Sigmoid colon (tissue), 7 donors: Measurements from ENCODE around the gene CAVIN3. TPM values are rescaled to one million over a fixed set of nuclear protein-coding genes. Genes with fewer than 3 reads are reported as not detected.

Experiments
- DNase-seq: peaks from one replicate; pipeline ENCODE4 v3.0.0-alpha.2; 2019
- H3K27ac ChIP-seq, 4 donors: fragments of 200-600 bp; sonication (generic); one replicate each; pipeline ENCODE4 v1.5.1; 2016 to 2019; ENCODE audit warnings: mild to moderate bottlenecking in 1 of 4
- H3K27me3 ChIP-seq, 3 donors: fragments of 200-600 bp; sonication (generic); one replicate each; pipeline ENCODE4 v1.5.1; 2019; ENCODE audit warnings: mild to moderate bottlenecking in 1 of 3
- H3K36me3 ChIP-seq, 4 donors: fragments of 200-600 bp; sonication (generic); one replicate each; pipeline ENCODE4 v1.5.1; 2016 to 2019
- H3K4me1 ChIP-seq, 4 donors: fragments of 200-600 bp; sonication (generic); one replicate each; pipeline ENCODE4 v1.5.1; 2017 to 2019
- H3K4me3 ChIP-seq, 4 donors: fragments of 200-600 bp; sonication (generic); one replicate each; pipeline ENCODE4 v1.5.1; 2017 to 2019; ENCODE audit warnings: mild to moderate bottlenecking in 2 of 4, moderate library complexity in 1 of 4
- H3K9me3 ChIP-seq, 4 donors: fragments of 200-600 bp in 3 of 4; sonication (generic) in 3 of 4; one replicate each; pipeline versions ENCODE4 v1.5.1 to v1.6.1; 2013 to 2019
- CTCF ChIP-seq, 4 experiments: fragments of 450-650 bp in 3 of 4; fragments of 200-600 bp in 1 of 4; IDR thresholded peaks; one replicate each; pipeline ENCODE4 v1.5.1; 2016 to 2019; ENCODE audit warnings: antibody characterized with exemption in 4 of 4, mild to moderate bottlenecking in 3 of 4, moderate library complexity in 2 of 4
- EP300 ChIP-seq, 4 donors: sonication (generic); formaldehyde crosslinking; IDR thresholded peaks; one replicate each; pipeline ENCODE4 v1.6.1; 2017; ENCODE audit warnings: antibody characterized with exemption in 4 of 4
- POLR2A ChIP-seq, 2 donors: fragments of 450-650 bp; IDR thresholded peaks; one replicate each; pipeline ENCODE4 v1.6.1; 2016; ENCODE audit warnings: antibody characterized with exemption in 2 of 2, mild to moderate bottlenecking in 2 of 2, moderate library complexity in 2 of 2
- POLR2AphosphoS5 ChIP-seq, 4 donors: sonication (generic); formaldehyde crosslinking; IDR thresholded peaks; one replicate each; pipeline ENCODE4 v1.6.1; 2017; ENCODE audit warnings: antibody characterized with exemption in 4 of 4
- WGBS, 2 donors: extraction: QIAGEN DNeasy Blood & Tissue Kit; methylation state at CpG; one replicate each; pipeline ENCODE4 v1.1.7; 2013; 5-methylcytosine and 5-hydroxymethylcytosine counted together
- intact Hi-C: fragments of 100-400 bp; cut with DNase I; formaldehyde crosslinking; loops from one replicate; pipeline ENCODE4 v1.15.1; 2023
- polyA plus RNA-seq, 3 donors: library from polyadenylated mRNA; stranded (reverse); fragments of 200-250 nt; gene quantifications; one replicate each; pipeline ENCODE4 v1.2.3, GENCODE V29; 2013
- total RNA-seq, 4 donors: library from RNA; depleted of rRNA; stranded (reverse); fragments of >200 nt; gene quantifications; one replicate each; pipeline ENCODE4 v1.1.0, GENCODE V29; 2016
- donor health status: healthy with polysubstance abuse.
- donor health status: Bipolar disorder and iron deficiency.
- donor health status: healthy.

Gene CAVIN3
- total and polyA plus RNA-seq, 7 donors: 6.9 to 294 (median 113) TPM

- H3K4me1 ChIP-seq: peaks cover 0 to 44% (median 37%) of the 10 kb centered on the region in 4 donors
- intact Hi-C loops: loop anchor here (5.0 kb wide), 1 partner anchor 634 kb away; the partner anchor contains the start of genes TRIM22 and TRIM5
- 83 to 85% methylated on average over 12 of the region's 12 CpGs for WGBS, 2 donors
- peak overlapping the region; percentile 33 to 84 (median 72) for H3K4me3 ChIP-seq
- H3K36me3 ChIP-seq: peaks cover 0 to 13% (median 0%) of the 10 kb centered on the region in 4 donors
- peak; percentile 69 for DNase-seq
- H3K27me3 ChIP-seq: no peaks in the 10 kb centered on the region
- TF ChIP-seq POLR2A (IDR thresholded peaks at IDR 0.05) (no peak), EP300 (IDR thresholded peaks at IDR 0.05) (no peak), CTCF (IDR thresholded peaks at IDR 0.05) (no peak), POLR2AphosphoS5 (IDR thresholded peaks at IDR 0.05) (no peak)
- no peaks in the 10 kb centered on the region for H3K9me3 ChIP-seq
- peak overlapping the region; percentile 95 to 99 (median 99) for H3K27ac ChIP-seq
Measured at GRCh38 chr11:6321356-6321755, 1.1 kb upstream of the CAVIN3 start.

DNA sequence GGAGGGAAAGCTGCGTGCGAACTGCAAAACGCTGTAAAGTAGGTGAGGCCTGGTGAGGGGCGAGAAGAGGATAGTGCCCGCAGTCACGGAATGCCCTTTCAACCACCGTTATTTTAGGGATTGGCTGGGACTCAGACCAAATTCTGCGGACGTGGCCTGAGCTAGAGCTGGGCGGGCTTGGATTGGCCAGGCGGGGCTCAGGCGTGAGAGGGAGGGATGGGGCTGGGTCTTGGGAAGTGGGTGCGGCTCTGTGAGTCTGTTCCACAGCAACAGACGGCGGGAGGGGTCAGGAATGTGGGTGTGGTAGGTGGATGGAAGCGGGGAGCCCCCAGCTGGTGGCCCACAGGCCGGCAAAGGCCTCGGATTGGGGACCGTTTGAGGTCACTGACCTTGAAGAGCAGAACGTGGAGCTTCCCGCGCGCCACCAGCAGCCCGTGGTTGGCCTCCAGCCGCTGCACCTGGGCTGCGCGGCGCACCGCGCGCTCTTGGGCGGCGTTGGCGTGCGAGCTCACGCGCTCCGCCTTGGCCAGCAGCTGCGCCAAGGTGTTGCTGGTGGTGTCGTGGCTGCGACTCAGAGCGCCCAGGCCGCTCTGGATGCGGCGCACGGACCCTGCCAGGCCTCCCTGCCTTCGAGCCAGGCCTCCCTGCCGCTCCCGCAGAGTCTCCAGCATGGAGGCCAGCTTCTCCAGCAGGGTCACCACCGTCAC lies 444 bp downstream of the CAVIN3 start:
- TF ChIP-seq POLR2AphosphoS5 (IDR thresholded peaks at IDR 0.05): peak; percentile 79 to 85 (median 84)
- TF ChIP-seq CTCF (IDR thresholded peaks at IDR 0.05): no peak
- TF ChIP-seq EP300 (IDR thresholded peaks at IDR 0.05): no peak
- peak; percentile 49 to 50 for TF ChIP-seq POLR2A (IDR thresholded peaks at IDR 0.05)
- H3K4me1 ChIP-seq: peaks cover 0 to 52% (median 45%) of the 10 kb centered on the region in 4 donors
- H3K27ac ChIP-seq: peak overlapping the region; percentile 95 to 99 (median 99)
- peaks cover 0 to 2% (median 0%) of the 10 kb centered on the region in 4 donors for H3K36me3 ChIP-seq
- 1 to 2% methylated on average over 50 of the region's 50 CpGs for WGBS, 2 donors
- DNase-seq: peak; percentile 96
- no peaks in the 10 kb centered on the region for H3K27me3 ChIP-seq
- intact Hi-C loops: loop anchor here (2.0 to 5.0 kb wide), 3 partner anchors 85 to 633 kb away; partner anchors contain the start of genes FHIP1B, TRIM22 and TRIM5
- H3K9me3 ChIP-seq: no peaks in the 10 kb centered on the region
- H3K4me3 ChIP-seq: peak overlapping the region; percentile 33 to 84 (median 72)

- H3K4me1 ChIP-seq: peaks cover 0 to 52% (median 45%) of the 10 kb centered on the region in 4 donors
- no peaks in the 10 kb centered on the region for H3K9me3 ChIP-seq
- WGBS, 2 donors: 25 to 53% methylated on average over 37 of the region's 37 CpGs
- peak overlapping the region; percentile 95 to 99 (median 99) for H3K27ac ChIP-seq
- H3K4me3 ChIP-seq: peak overlapping the region; percentile 33 to 84 (median 72)
- TF ChIP-seq POLR2A (IDR thresholded peaks at IDR 0.05) (peak in 1 of 2 donors; percentile 53), CTCF (IDR thresholded peaks at IDR 0.05) (no peak), POLR2AphosphoS5 (IDR thresholded peaks at IDR 0.05) (peak; percentile 66 to 72 (median 70))
- intact Hi-C loops: loop anchor here (2.0 to 5.0 kb wide), 2 partner anchors 84 to 297 kb away; partner anchors contain the start of gene FHIP1B
- DNase-seq: peak; percentile 84
- no peaks in the 10 kb centered on the region for H3K36me3 ChIP-seq
- H3K27me3 ChIP-seq: no peaks in the 10 kb centered on the region
Measured at GRCh38 chr11:6319001-6319703, 1.1 kb downstream of the CAVIN3 start.

DNA sequence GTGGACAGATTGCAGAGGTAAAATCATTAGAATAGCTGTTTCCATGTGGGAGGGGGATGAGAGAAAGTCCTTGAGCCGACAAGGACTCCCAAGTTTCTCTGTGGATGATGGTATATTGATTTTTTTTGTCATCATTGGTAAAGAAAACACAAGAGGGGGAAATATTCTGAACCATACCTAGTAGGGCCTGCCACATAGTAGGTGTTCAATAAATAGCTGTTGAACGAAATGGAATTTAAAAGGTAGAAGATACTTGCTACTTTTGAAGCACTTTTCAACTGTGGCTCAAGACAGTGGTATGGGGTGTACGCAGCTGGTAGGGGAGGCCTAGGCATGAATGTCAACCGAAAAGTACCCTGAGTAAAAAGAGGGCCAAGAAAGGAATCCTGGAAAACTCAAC lies 2.1 kb downstream of the CAVIN3 start:
- TF ChIP-seq EP300 (IDR thresholded peaks at IDR 0.05) (no peak), POLR2AphosphoS5 (IDR thresholded peaks at IDR 0.05) (no peak), CTCF (IDR thresholded peaks at IDR 0.05) (no peak), POLR2A (IDR thresholded peaks at IDR 0.05) (no peak)
- H3K4me3 ChIP-seq: peak overlapping the region in 2 of 4 donors; percentile 63 to 82
- intact Hi-C loops: loop anchor here (1.0 to 5.0 kb wide), 3 partner anchors 67 to 296 kb away; partner anchors contain the start of gene FHIP1B
- H3K9me3 ChIP-seq: no peaks in the 10 kb centered on the region
- H3K27me3 ChIP-seq: no peaks in the 10 kb centered on the region
- no peaks in the 10 kb centered on the region for H3K36me3 ChIP-seq
- peaks cover 0 to 52% (median 45%) of the 10 kb centered on the region in 4 donors for H3K4me1 ChIP-seq
- WGBS, 2 donors: 83% methylated on average over 4 of the region's 4 CpGs
- peak overlapping the region; percentile 95 to 99 (median 99) for H3K27ac ChIP-seq
- no peak for DNase-seq
